WI38 (cell line): ENCODE results near the gene AMPD2.
"Not testable (repeated sequence)": the region's sequence is repeated elsewhere in the genome, so short reads cannot be mapped to it uniquely, and the experiment has no call there.

Experiments
- H3K4me3 ChIP-seq: 2 replicates; pipeline ENCODE4 v1.5.1; 2011; ENCODE audit warnings: low read depth, mild to moderate bottlenecking, control low read depth, low read length
- TF ChIP-seq, protein P1 (sequence below): IDR thresholded peaks from 2 replicates; pipeline ENCODE4 v1.5.1; 2012; ENCODE audit warnings: low read depth, mild to moderate bottlenecking, control low read depth, low read length

The AMPD2 gene

GRCh38 chr1:109661391-109661790 lies 41.8 kb downstream of the AMPD2 start:
- TF ChIP-seq, protein P1, sequence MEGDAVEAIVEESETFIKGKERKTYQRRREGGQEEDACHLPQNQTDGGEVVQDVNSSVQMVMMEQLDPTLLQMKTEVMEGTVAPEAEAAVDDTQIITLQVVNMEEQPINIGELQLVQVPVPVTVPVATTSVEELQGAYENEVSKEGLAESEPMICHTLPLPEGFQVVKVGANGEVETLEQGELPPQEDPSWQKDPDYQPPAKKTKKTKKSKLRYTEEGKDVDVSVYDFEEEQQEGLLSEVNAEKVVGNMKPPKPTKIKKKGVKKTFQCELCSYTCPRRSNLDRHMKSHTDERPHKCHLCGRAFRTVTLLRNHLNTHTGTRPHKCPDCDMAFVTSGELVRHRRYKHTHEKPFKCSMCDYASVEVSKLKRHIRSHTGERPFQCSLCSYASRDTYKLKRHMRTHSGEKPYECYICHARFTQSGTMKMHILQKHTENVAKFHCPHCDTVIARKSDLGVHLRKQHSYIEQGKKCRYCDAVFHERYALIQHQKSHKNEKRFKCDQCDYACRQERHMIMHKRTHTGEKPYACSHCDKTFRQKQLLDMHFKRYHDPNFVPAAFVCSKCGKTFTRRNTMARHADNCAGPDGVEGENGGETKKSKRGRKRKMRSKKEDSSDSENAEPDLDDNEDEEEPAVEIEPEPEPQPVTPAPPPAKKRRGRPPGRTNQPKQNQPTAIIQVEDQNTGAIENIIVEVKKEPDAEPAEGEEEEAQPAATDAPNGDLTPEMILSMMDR = no peak
- no peak overlapping the region for H3K4me3 ChIP-seq

- no peak overlapping the region for H3K4me3 ChIP-seq
- TF ChIP-seq, protein P1 = no peak
Observed at GRCh38 chr1:109664671-109665070, 45.0 kb downstream of the AMPD2 start.

- peak within 1 kb of the TSS; percentile 62 for H3K4me3 ChIP-seq
- TF ChIP-seq, protein P1 = no peak
Observed at GRCh38 chr1:109667452-109668122, 48.0 kb downstream of the AMPD2 start, which contains the start of gene GSTM2. GSTM2 (plus strand) TSS chr1:109668057; CDS start chr1:109668116, 59 bp downstream.

GRCh38 chr1:109668123-109668775 lies 48.6 kb downstream of the AMPD2 start:
- TF ChIP-seq, protein P1 = no peak
- H3K4me3 ChIP-seq = peak overlapping the region; percentile 62

- TF ChIP-seq, protein P1 = no peak
- H3K4me3 ChIP-seq = no peak overlapping the region
Observed at GRCh38 chr1:109669246-109669948, 49.8 kb downstream of the AMPD2 start.

- not testable (repeated sequence) for H3K4me3 ChIP-seq
Observed at GRCh38 chr1:109669949-109670302, 50.3 kb downstream of the AMPD2 start.

DNA sequence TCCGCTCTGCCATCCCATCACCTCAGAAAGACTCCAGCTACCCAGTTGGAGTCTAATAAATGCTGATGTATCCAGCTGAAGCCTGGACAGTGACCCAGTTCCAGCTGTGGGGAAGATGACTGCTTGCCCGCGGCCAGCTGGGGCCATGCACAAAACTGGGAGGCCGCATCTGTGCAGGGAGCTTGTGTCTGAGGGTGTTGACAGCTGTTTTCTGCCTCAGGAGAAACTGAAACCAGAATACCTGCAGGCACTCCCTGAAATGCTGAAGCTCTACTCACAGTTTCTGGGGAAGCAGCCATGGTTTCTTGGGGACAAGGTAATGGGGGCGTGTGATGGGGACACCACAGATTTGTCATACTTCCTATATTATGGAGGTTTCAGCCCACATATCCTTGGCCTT lies 51.4 kb downstream of the AMPD2 start:
- TF ChIP-seq, protein P1 = no peak

GRCh38 chr1:109673861-109674260 lies 54.2 kb downstream of the AMPD2 start:
- not testable (repeated sequence) for H3K4me3 ChIP-seq

More for the DNA sequence above, 51.4 kb downstream of the AMPD2 start:
- no peak overlapping the region for H3K4me3 ChIP-seq

DNA sequence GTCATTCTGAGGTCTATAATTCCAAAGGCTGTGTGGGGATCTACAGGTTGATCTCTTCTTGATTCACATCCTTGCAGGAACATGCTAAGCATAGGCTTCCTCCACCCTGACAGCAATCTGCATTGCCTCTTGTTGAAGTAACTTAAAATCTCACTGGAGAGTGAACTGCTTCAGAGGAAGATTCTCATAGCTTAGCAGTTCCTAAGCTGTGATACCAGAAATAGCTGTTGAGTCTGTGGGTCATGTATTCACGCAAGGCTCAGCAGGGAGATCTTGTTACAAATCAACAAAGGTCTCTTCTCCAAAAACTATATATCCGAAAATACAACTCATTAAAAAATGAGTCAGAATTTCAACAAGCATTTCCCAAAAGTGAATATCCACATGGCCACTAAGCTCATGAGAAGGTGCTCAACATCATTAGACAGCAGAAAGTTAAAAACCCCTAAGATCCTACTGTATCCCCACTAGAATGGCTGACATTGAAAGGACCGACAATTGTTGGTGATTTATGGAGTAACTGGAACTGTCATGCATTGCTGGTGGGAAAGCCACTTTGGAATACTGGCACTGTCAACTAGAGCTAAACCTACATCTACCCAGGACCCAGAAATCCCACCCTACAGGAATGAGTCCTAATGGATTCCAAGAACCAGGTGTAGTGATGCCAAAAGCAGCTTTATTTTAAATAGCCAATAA lies 57.2 kb downstream of the AMPD2 start:
- H3K4me3 ChIP-seq = not testable (repeated sequence)
